SK-N-MC (cell line): ENCODE data around the gene FOXI3.

ENCODE experiments used
- EZH2 ChIP-seq: fragments of 200-600 bp; sonication (generic); IDR thresholded peaks from one replicate; pipeline ENCODE4 v1.6.1; 2017; ENCODE audit warnings: antibody characterized with exemption
- FOXP2 ChIP-seq: optimal IDR thresholded peaks from 2 replicates; pipeline ENCODE3; 2011; ENCODE audit warnings: mild to moderate bottlenecking, moderate library complexity; ENCODE audit not compliant: insufficient read depth; ENCODE audit errors: extremely low read length, control extremely low read depth
- POLR2AphosphoS5 ChIP-seq: IDR thresholded peaks from 2 replicates; pipeline ENCODE4 v1.6.1; 2012; ENCODE audit warnings: mild to moderate bottlenecking, low read depth, low read length, borderline replicate concordance

DNA sequence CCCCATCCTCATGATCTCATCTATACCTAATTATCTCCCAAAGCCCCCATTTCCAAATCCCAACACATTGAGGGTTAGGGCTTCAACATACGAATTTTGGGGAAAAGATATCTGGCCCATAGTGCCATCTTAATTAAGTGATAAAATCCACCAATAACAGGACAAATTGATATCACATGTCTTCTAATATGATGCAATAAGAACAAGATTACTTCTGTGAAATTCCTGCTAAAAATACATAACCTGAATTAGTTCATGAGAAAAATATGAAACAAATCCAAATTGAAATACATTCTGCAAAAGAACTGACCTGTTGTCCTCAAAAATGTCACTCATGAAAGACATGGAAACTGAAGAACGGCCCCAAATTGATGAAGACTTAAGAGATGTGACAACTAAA lies 28.8 kb downstream of the FOXI3 start:
- no peak for TF ChIP-seq POLR2AphosphoS5
- TF ChIP-seq EZH2 = no peak
- no peak for TF ChIP-seq FOXP2
